Choroid plexus epithelial cell (primary cell): ENCODE data around the gene CACNA2D3.

Experiments
- DNase-seq: peaks from one replicate; pipeline ENCODE4 v3.0.0-alpha.2; 2010; ENCODE audit warnings: low read depth
- H3K4me3 ChIP-seq: 2 replicates; pipeline ENCODE4 v1.5.1; 2011; ENCODE audit warnings: low read depth, mild to moderate bottlenecking, control low read depth, low read length, moderate library complexity
- TF ChIP-seq, protein P1 (sequence below): conservative IDR thresholded peaks from 2 replicates; pipeline ENCODE4 v1.5.1; 2011; ENCODE audit warnings: low read depth, mild to moderate bottlenecking, control low read depth, inconsistent platforms, low read length, moderate library complexity

The CACNA2D3 gene

DNA sequence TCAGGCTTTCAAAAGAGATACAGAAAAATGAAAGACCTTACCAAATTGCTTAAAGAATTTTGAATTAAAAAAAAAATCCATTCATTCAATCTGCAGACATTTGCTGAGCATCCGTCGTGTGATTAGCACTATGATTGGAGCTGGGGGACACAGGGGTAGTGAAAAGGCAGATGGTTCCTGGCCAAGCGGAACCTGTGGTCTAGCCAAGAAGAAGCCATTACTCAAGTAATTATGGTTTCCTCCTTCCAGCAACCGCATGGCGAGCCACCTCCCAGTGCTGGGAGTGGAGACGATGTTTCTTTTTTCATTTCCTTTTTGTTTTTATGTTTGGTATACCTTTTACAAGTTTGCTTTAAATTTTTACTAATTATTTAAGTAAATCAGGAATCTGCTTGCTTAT lies 140.2 kb downstream of the CACNA2D3 start:
- no peak for DNase-seq
- TF ChIP-seq, protein P1, sequence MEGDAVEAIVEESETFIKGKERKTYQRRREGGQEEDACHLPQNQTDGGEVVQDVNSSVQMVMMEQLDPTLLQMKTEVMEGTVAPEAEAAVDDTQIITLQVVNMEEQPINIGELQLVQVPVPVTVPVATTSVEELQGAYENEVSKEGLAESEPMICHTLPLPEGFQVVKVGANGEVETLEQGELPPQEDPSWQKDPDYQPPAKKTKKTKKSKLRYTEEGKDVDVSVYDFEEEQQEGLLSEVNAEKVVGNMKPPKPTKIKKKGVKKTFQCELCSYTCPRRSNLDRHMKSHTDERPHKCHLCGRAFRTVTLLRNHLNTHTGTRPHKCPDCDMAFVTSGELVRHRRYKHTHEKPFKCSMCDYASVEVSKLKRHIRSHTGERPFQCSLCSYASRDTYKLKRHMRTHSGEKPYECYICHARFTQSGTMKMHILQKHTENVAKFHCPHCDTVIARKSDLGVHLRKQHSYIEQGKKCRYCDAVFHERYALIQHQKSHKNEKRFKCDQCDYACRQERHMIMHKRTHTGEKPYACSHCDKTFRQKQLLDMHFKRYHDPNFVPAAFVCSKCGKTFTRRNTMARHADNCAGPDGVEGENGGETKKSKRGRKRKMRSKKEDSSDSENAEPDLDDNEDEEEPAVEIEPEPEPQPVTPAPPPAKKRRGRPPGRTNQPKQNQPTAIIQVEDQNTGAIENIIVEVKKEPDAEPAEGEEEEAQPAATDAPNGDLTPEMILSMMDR, result no peak
- no peak overlapping the region for H3K4me3 ChIP-seq

DNA sequence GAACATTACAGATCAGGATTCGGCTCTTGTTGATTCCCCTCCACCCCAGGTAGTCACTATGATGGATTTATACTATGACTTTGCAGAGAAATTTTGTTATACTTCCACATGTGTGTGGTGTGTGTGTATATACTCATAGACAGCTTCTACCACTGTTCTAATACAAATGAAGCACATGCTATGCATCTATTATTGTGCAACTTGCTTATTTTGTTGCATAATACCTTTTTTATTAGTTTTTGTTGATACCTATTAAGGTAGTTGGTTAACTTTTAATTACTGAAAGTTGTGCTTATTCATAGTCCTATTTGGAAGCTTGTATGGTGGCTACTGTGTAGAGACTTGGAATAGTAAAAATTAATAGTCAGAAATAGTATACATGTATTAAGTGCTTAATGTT lies 140.6 kb downstream of the CACNA2D3 start:
- H3K4me3 ChIP-seq, result no peak overlapping the region
- TF ChIP-seq, protein P1, result no peak
- no peak for DNase-seq

DNA sequence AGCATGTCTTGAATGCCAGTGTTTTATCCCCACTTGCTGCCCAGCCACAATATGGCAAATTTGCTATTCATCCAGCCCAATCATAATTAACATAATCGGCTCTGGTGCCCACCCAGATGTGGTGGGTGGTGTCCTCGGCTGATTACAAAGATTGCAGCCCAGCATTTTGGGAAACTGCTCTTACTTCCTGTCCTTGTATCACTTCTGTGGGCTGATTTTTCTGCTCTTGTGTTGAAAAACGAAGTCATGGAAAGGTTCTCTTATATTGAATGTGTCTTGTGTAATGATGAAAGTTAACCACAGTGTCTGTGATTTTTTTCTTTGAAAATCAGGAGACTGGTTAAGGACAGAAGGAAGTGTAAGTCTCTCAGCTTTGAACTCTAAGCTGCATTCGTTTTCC lies 141.7 kb downstream of the CACNA2D3 start:
- TF ChIP-seq, protein P1, result no peak
- H3K4me3 ChIP-seq, result no peak overlapping the region
- DNase-seq, result no peak

DNA sequence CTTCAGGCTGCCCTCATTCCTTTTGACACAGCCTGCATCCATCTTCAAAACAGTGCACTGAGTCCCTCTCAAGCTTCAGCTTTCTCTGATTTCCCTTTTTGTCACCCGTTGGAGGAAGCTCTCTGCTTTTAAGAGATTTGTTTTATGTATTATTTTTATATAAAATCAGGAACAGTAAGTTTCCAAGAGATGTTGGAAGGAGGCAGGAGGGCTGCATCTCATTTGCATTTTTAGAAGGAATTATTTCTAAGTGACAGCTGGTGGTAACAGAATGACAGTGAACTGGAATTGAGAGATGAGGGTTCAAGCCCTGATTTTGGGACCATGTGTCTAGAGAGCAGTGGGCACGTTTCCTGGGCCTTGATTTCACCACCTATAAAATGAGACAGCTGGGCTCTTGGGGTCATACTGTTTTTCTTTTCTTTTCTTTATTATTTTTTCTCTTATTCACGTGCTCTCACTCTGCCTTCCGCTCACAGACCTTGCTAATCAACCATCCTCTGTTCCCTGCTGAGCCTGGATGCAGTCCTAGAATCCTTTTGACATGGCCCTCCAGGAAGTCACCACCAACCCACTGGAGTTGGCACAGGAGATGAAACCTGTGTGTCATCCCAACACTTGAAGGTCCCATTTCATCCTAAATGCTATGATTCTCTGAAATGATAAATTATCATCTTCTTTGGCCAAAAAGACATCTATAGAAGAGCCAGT lies 148.6 kb downstream of the CACNA2D3 start:
- TF ChIP-seq, protein P1, result no peak
- DNase-seq, result no peak
- no peak overlapping the region for H3K4me3 ChIP-seq

DNA sequence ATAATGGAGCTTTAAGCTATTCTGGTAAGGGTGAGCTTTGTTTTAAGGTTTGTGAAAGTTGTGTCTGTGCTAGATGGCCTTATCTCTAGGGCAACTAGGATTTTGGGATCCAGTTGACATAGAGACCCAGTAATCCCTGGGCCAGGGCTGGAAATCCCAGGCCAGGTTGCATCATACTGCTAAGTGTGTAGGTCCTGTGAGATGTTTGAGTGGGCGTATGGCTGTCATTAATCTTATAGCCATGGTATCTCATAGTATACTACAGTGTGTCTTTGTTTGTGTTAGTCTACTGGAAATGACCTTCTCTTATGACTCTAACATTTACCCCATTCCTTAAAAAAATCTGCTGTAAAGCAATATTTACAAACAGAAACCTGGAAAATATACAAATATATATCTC lies 151.4 kb downstream of the CACNA2D3 start:
- TF ChIP-seq, protein P1, result no peak
- no peak overlapping the region for H3K4me3 ChIP-seq
- DNase-seq, result no peak

DNA sequence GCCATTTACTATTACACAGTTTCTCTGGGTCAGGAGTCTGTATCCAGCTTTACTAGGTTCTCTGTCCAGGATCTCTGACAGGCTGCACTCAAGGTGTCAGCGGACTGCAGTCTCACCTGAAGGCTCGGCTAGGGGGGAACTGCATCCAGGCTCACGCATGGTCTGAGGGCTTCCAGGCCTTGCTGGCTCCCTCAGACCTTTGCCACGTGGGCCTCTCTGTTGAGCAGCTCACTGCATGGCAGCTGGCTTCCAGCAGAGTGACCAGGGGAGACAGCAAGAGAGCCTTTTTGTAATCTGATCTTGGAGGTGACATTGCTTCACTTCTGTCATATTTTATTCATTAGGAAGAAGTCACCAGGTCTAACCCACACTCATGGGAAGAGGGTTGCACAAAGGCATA lies 152.3 kb downstream of the CACNA2D3 start:
- DNase-seq, result no peak
- no peak overlapping the region for H3K4me3 ChIP-seq
- TF ChIP-seq, protein P1, result no peak

DNA sequence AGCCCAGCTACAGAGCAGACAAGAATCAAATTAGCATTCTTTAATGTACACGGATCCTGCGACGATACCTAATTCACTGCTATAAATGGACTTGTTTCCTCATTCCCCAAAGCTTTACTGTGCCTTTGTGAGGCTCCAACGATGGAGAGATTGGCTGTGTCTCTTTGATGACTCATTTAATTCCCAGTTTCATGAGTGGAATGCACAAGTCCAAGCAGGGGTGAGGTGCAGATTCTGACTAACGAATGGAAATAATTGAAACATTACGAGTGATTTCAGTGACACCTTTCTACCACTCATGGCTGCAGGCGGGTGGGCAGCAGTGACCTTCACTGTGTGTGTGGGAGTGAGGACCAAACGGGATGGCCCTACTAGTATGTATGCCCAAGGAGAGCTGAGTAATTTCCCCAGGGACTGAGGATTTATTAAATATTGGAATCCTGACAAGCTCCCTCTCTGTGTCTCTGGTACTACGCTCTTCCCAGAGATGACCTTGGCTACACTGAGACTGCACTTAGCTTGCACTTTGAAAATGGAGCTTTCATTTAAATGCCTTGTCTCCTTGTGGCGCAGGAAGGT lies 156.7 kb downstream of the CACNA2D3 start:
- TF ChIP-seq, protein P1, result no peak
- no peak overlapping the region for H3K4me3 ChIP-seq
- DNase-seq, result no peak
